Left hindlimb (tissue), 1 donor: ENCODE data around the gene KRT6A.

Experiments used
- DNase-seq: peaks from one replicate; pipeline ENCODE4 v3.0.0-alpha.2; 2018

Gene KRT6A

GRCh38 chr12:52493172-52493571 is at the start of gene KRT6A:
Gene KRT6A, minus strand, starts transcription at chr12:52493257. Its CDS starts 69 bp downstream, at chr12:52493188.
- DNase-seq = no peak

GRCh38 chr12:52542157-52542556 is 49.1 kb upstream of the KRT6A start:
- no peak for DNase-seq

GRCh38 chr12:52541709-52542108 is 48.7 kb upstream of the KRT6A start:
- no peak for DNase-seq

GRCh38 chr12:52540531-52540930 is 47.5 kb upstream of the KRT6A start:
- DNase-seq = no peak

GRCh38 chr12:52539821-52540173 is 46.7 kb upstream of the KRT6A start:
- no peak for DNase-seq

GRCh38 chr12:52539083-52539820 is 46.2 kb upstream of the KRT6A start:
- peak; percentile 48 for DNase-seq

GRCh38 chr12:52537101-52537500 is 44.0 kb upstream of the KRT6A start:
- DNase-seq = no peak

GRCh38 chr12:52535574-52535973 is 42.5 kb upstream of the KRT6A start:
- DNase-seq = no peak

GRCh38 chr12:52534482-52534881 is 41.4 kb upstream of the KRT6A start:
- no peak for DNase-seq

- no peak for DNase-seq
Measured at GRCh38 chr12:52533686-52534470, 40.8 kb upstream of the KRT6A start.

- DNase-seq = no peak
Measured at GRCh38 chr12:52532636-52533035, 39.6 kb upstream of the KRT6A start.

GRCh38 chr12:52531566-52532300 is 38.7 kb upstream of the KRT6A start:
- DNase-seq = no peak

- DNase-seq = no peak
Measured at GRCh38 chr12:52530905-52531304, 37.8 kb upstream of the KRT6A start.

- no peak for DNase-seq
Measured at GRCh38 chr12:52530366-52530765, 37.3 kb upstream of the KRT6A start.

GRCh38 chr12:52529846-52530245 is 36.8 kb upstream of the KRT6A start:
- no peak for DNase-seq

- no peak for DNase-seq
Measured at GRCh38 chr12:52529417-52529816, 36.4 kb upstream of the KRT6A start.

GRCh38 chr12:52528641-52529143 is 35.6 kb upstream of the KRT6A start:
- DNase-seq = no peak

- DNase-seq = no peak
Measured at GRCh38 chr12:52527121-52527800, 34.2 kb upstream of the KRT6A start.

GRCh38 chr12:52526511-52526951 is 33.5 kb upstream of the KRT6A start:
- DNase-seq = no peak

- DNase-seq = no peak
Measured at GRCh38 chr12:52525661-52526499, 32.8 kb upstream of the KRT6A start.

GRCh38 chr12:52524898-52525591 is 32.0 kb upstream of the KRT6A start:
- DNase-seq = no peak
